ENCODE measurements around the gene RNF223.
A peak's percentile ranks its signal among the peaks of the same experiment; 100 is the strongest.
"Not testable (repeated sequence)": the region's sequence is repeated elsewhere in the genome, so short reads cannot be mapped to it uniquely, and the experiment has no call there.

Gene RNF223

GRCh38 chr1:1032424-1032823 is 41.7 kb downstream of the RNF223 start:
- Histone ChIP-seq H3K4me1 (ENCODE audit: control insufficient read depth in 2 of 2, insufficient read depth in 1 of 2, low read depth in 1 of 2, low read length in 2 of 2) (peaks cover 20 to 30% of the 10 kb centered on the region in 2 donors), H3K36me3 (replicated peaks in 1 of 2; ENCODE audit: control insufficient read depth in 2 of 2, insufficient read depth in 2 of 2, low read length in 2 of 2) (peaks cover 23 to 28% of the 10 kb centered on the region in 2 donors), H3K27me3 (ENCODE audit: control insufficient read depth in 3 of 3, insufficient read depth in 3 of 3, low read depth in 1 of 3, low read length in 3 of 3) (peaks cover 0 to 5% (median 0%) of the 10 kb centered on the region in 3 experiments), H3K4me3 (ENCODE audit: low read length in 2 of 2) (no peak overlapping the region), H3K9ac (ENCODE audit: low read depth, low read length, poor library complexity) (peak overlapping the region; percentile 60), H3K27ac (replicated peaks; ENCODE audit: low read length) (peak overlapping the region; percentile 74), H2BK12ac (ENCODE audit: low read length) (peak overlapping the region; percentile 84), H3K79me1 (ENCODE audit: low read depth, low read length) (peaks cover 29% of the 10 kb centered on the region), H3K4ac (ENCODE audit: low read length) (peak overlapping the region; percentile 89), H2AK5ac (ENCODE audit: low read depth, low read length) (peak overlapping the region; percentile 99), H4K8ac (ENCODE audit: low read depth, low read length) (no peak overlapping the region), H4K91ac (ENCODE audit: low read depth, low read length, poor library complexity) (no peak overlapping the region), H2BK15ac (ENCODE audit: low read length) (peak overlapping the region; percentile 85), H3K4me2 (ENCODE audit: insufficient read depth, low read length, poor library complexity, severe bottlenecking) (peak overlapping the region; percentile 64), H2BK5ac (ENCODE audit: low read length) (peak overlapping the region; percentile 98), H2BK120ac (ENCODE audit: low read depth, low read length) (peak overlapping the region; percentile 94), H3K9me3 (replicated peaks in 1 of 2; ENCODE audit: control insufficient read depth in 2 of 2, insufficient read depth in 1 of 2, low read depth in 1 of 2, low read length in 2 of 2) (peaks cover 0 to 1% of the 10 kb centered on the region in 2 donors), H3K23ac (ENCODE audit: low read depth, low read length, poor library complexity) (peak overlapping the region; percentile 80), H2AFZ (ENCODE audit: low read length) (no peak overlapping the region), H3K18ac (ENCODE audit: low read length) (peak overlapping the region; percentile 90), H3K14ac (ENCODE audit: low read length) (no peak overlapping the region)
- WGBS, 2 donors (ENCODE audit: extremely low coverage in 2 of 2, insufficient read length in 2 of 2, insufficient replicate concordance in 1 of 2): no CpG with 5 or more reads among the region's 16 CpGs
- DNase-seq (ENCODE audit: low spot score): no peak

GRCh38 chr1:1031659-1032235 is 42.4 kb downstream of the RNF223 start:
- Histone ChIP-seq H3K23ac (ENCODE audit: low read depth, low read length, poor library complexity) (peak overlapping the region; percentile 95), H2BK15ac (ENCODE audit: low read length) (peak overlapping the region; percentile 96), H3K4ac (ENCODE audit: low read length) (peak overlapping the region; percentile 37), H3K9ac (ENCODE audit: low read depth, low read length, poor library complexity) (peak overlapping the region; percentile 44), H2AFZ (ENCODE audit: low read length) (no peak overlapping the region), H3K18ac (ENCODE audit: low read length) (peak overlapping the region; percentile 94), H2BK5ac (ENCODE audit: low read length) (peak overlapping the region; percentile 98), H3K27ac (replicated peaks; ENCODE audit: low read length) (peak overlapping the region; percentile 74), H3K36me3 (replicated peaks in 1 of 2; ENCODE audit: control insufficient read depth in 2 of 2, insufficient read depth in 2 of 2, low read length in 2 of 2) (peaks cover 21 to 28% of the 10 kb centered on the region in 2 donors), H3K27me3 (ENCODE audit: control insufficient read depth in 3 of 3, insufficient read depth in 3 of 3, low read depth in 1 of 3, low read length in 3 of 3) (peaks cover 0 to 5% (median 0%) of the 10 kb centered on the region in 3 experiments), H3K14ac (ENCODE audit: low read length) (peak overlapping the region; percentile 63), H2BK12ac (ENCODE audit: low read length) (peak overlapping the region; percentile 73), H4K8ac (ENCODE audit: low read depth, low read length) (no peak overlapping the region), H3K4me2 (ENCODE audit: insufficient read depth, low read length, poor library complexity, severe bottlenecking) (peak overlapping the region; percentile 37), H2BK120ac (ENCODE audit: low read depth, low read length) (peak overlapping the region; percentile 94), H3K9me3 (replicated peaks in 1 of 2; ENCODE audit: control insufficient read depth in 2 of 2, insufficient read depth in 1 of 2, low read depth in 1 of 2, low read length in 2 of 2) (peaks cover 0 to 1% of the 10 kb centered on the region in 2 donors), H3K4me3 (ENCODE audit: low read length in 2 of 2) (peak overlapping the region in 1 of 2 donors; percentile 14), H4K91ac (ENCODE audit: low read depth, low read length, poor library complexity) (no peak overlapping the region), H2AK5ac (ENCODE audit: low read depth, low read length) (peak overlapping the region; percentile 99), H3K4me1 (ENCODE audit: control insufficient read depth in 2 of 2, insufficient read depth in 1 of 2, low read depth in 1 of 2, low read length in 2 of 2) (peaks cover 20 to 28% of the 10 kb centered on the region in 2 donors), H3K79me1 (ENCODE audit: low read depth, low read length) (peaks cover 33% of the 10 kb centered on the region)
- no peak for DNase-seq (ENCODE audit: low spot score)
- WGBS, 2 donors (ENCODE audit: extremely low coverage in 2 of 2, insufficient read length in 2 of 2, insufficient replicate concordance in 1 of 2): no CpG with 5 or more reads among the region's 11 CpGs

- Histone ChIP-seq H4K91ac (ENCODE audit: low read depth, low read length, poor library complexity) (peak overlapping the region; percentile 95), H3K14ac (ENCODE audit: low read length) (peak overlapping the region; percentile 98), H3K9ac (ENCODE audit: low read depth, low read length, poor library complexity) (peak overlapping the region; percentile 84), H3K18ac (ENCODE audit: low read length) (peak overlapping the region; percentile 94), H2BK5ac (ENCODE audit: low read length) (peak overlapping the region; percentile 98), H3K36me3 (replicated peaks in 1 of 2; ENCODE audit: control insufficient read depth in 2 of 2, insufficient read depth in 2 of 2, low read length in 2 of 2) (peaks cover 17 to 28% of the 10 kb centered on the region in 2 donors), H2BK15ac (ENCODE audit: low read length) (peak overlapping the region; percentile 96), H3K4me1 (ENCODE audit: control insufficient read depth in 2 of 2, insufficient read depth in 1 of 2, low read depth in 1 of 2, low read length in 2 of 2) (peaks cover 20 to 32% of the 10 kb centered on the region in 2 donors), H4K8ac (ENCODE audit: low read depth, low read length) (peak overlapping the region; percentile 92), H3K79me1 (ENCODE audit: low read depth, low read length) (peaks cover 35% of the 10 kb centered on the region), H2BK120ac (ENCODE audit: low read depth, low read length) (peak overlapping the region; percentile 94), H3K23ac (ENCODE audit: low read depth, low read length, poor library complexity) (peak overlapping the region; percentile 95), H2AK5ac (ENCODE audit: low read depth, low read length) (peak overlapping the region; percentile 99), H2BK12ac (ENCODE audit: low read length) (peak overlapping the region; percentile 99), H3K4me2 (ENCODE audit: insufficient read depth, low read length, poor library complexity, severe bottlenecking) (peak overlapping the region; percentile 37), H3K27ac (replicated peaks; ENCODE audit: low read length) (peak overlapping the region; percentile 78), H3K4ac (ENCODE audit: low read length) (peak overlapping the region; percentile 84), H3K4me3 (ENCODE audit: low read length in 2 of 2) (peak overlapping the region in 1 of 2 donors; percentile 69)
- no CpG with 5 or more reads among the region's 7 CpGs for WGBS, 2 donors (ENCODE audit: extremely low coverage in 2 of 2, insufficient read length in 2 of 2, insufficient replicate concordance in 1 of 2)
- H3K9me3 ChIP-seq (replicated peaks in 1 of 2; ENCODE audit: control insufficient read depth in 2 of 2, insufficient read depth in 1 of 2, low read depth in 1 of 2, low read length in 2 of 2); H3K27me3 ChIP-seq (ENCODE audit: control insufficient read depth in 3 of 3, insufficient read depth in 3 of 3, low read depth in 1 of 3, low read length in 3 of 3); DNase-seq (ENCODE audit: low spot score); H2AFZ ChIP-seq (ENCODE audit: low read length): not testable (repeated sequence)
Measured at GRCh38 chr1:1030867-1031658, 43.0 kb downstream of the RNF223 start.

- no CpG with 5 or more reads among the region's 17 CpGs for WGBS, 2 donors (ENCODE audit: extremely low coverage in 2 of 2, insufficient read length in 2 of 2, insufficient replicate concordance in 1 of 2)
- Histone ChIP-seq H4K91ac (ENCODE audit: low read depth, low read length, poor library complexity) (no peak overlapping the region), H3K4me2 (ENCODE audit: insufficient read depth, low read length, poor library complexity, severe bottlenecking) (no peak overlapping the region), H3K18ac (ENCODE audit: low read length) (no peak overlapping the region), H4K8ac (ENCODE audit: low read depth, low read length) (no peak overlapping the region), H3K27me3 (ENCODE audit: control insufficient read depth in 3 of 3, insufficient read depth in 3 of 3, low read depth in 1 of 3, low read length in 3 of 3) (no peaks in the 10 kb centered on the region), H2AK5ac (ENCODE audit: low read depth, low read length) (peak overlapping the region; percentile 70), H3K14ac (ENCODE audit: low read length) (no peak overlapping the region), H3K4ac (ENCODE audit: low read length) (no peak overlapping the region), H3K36me3 (replicated peaks in 1 of 2; ENCODE audit: control insufficient read depth in 2 of 2, insufficient read depth in 2 of 2, low read length in 2 of 2) (peaks cover 15 to 35% of the 10 kb centered on the region in 2 donors), H3K79me1 (ENCODE audit: low read depth, low read length) (peaks cover 34% of the 10 kb centered on the region), H3K23ac (ENCODE audit: low read depth, low read length, poor library complexity) (peak overlapping the region; percentile 44), H3K4me1 (ENCODE audit: control insufficient read depth in 2 of 2, insufficient read depth in 1 of 2, low read depth in 1 of 2, low read length in 2 of 2) (peaks cover 19 to 44% of the 10 kb centered on the region in 2 donors), H2AFZ (ENCODE audit: low read length) (no peak overlapping the region), H2BK15ac (ENCODE audit: low read length) (no peak overlapping the region), H3K9ac (ENCODE audit: low read depth, low read length, poor library complexity) (no peak overlapping the region), H3K27ac (replicated peaks; ENCODE audit: low read length) (no peak overlapping the region), H2BK120ac (ENCODE audit: low read depth, low read length) (no peak overlapping the region), H2BK12ac (ENCODE audit: low read length) (no peak overlapping the region), H3K9me3 (replicated peaks in 1 of 2; ENCODE audit: control insufficient read depth in 2 of 2, insufficient read depth in 1 of 2, low read depth in 1 of 2, low read length in 2 of 2) (peaks cover 0 to 1% of the 10 kb centered on the region in 2 donors), H3K4me3 (ENCODE audit: low read length in 2 of 2) (no peak overlapping the region), H2BK5ac (ENCODE audit: low read length) (no peak overlapping the region)
- DNase-seq (ENCODE audit: low spot score): no peak
Measured at GRCh38 chr1:1027791-1028190, 46.3 kb downstream of the RNF223 start.

All from neuronal stem cell (in vitro differentiated cells).